Measurements from ENCODE around the gene USP22.
"Not testable (repeated sequence)": the region's sequence is repeated elsewhere in the genome, so short reads cannot be mapped to it uniquely, and the experiment has no call there.

The USP22 gene

GRCh38 chr17:21042458-21043295, at the start of gene USP22:
Gene USP22 (minus strand): TSS chr17:21043011. CDS start chr17:21042835, 176 bp downstream.
- peak in 1 of 2 donors; percentile 19 for DNase-seq (ENCODE audit: low read depth in 2 of 2)

GRCh38 chr17:21090902-21091618, 48.2 kb upstream of the USP22 start:
- DNase-seq (ENCODE audit: low read depth in 2 of 2) = no peak

GRCh38 chr17:21089933-21090901, 47.4 kb upstream of the USP22 start:
- DNase-seq (ENCODE audit: low read depth in 2 of 2) = no peak

GRCh38 chr17:21089145-21089544, 46.3 kb upstream of the USP22 start:
- DNase-seq (ENCODE audit: low read depth in 2 of 2) = no peak

- no peak for DNase-seq (ENCODE audit: low read depth in 2 of 2)
Observed at GRCh38 chr17:21085707-21086106, 42.9 kb upstream of the USP22 start.

GRCh38 chr17:21085280-21085679, 42.5 kb upstream of the USP22 start:
- DNase-seq (ENCODE audit: low read depth in 2 of 2) = not testable (repeated sequence)

- DNase-seq (ENCODE audit: low read depth in 2 of 2) = no peak
Observed at GRCh38 chr17:21082001-21082436, 39.2 kb upstream of the USP22 start.

GRCh38 chr17:21079196-21079595, 36.4 kb upstream of the USP22 start:
- DNase-seq (ENCODE audit: low read depth in 2 of 2) = no peak

- no peak for DNase-seq (ENCODE audit: low read depth in 2 of 2)
Observed at GRCh38 chr17:21078016-21078780, 35.4 kb upstream of the USP22 start.

GRCh38 chr17:21077281-21077680, 34.5 kb upstream of the USP22 start:
- no peak for DNase-seq (ENCODE audit: low read depth in 2 of 2)

- DNase-seq (ENCODE audit: low read depth in 2 of 2) = no peak
Observed at GRCh38 chr17:21076242-21076641, 33.4 kb upstream of the USP22 start.

- no peak for DNase-seq (ENCODE audit: low read depth in 2 of 2)
Observed at GRCh38 chr17:21075739-21076085, 32.9 kb upstream of the USP22 start.

GRCh38 chr17:21072745-21073197, 30.0 kb upstream of the USP22 start:
- no peak for DNase-seq (ENCODE audit: low read depth in 2 of 2)

GRCh38 chr17:21066394-21066793, 23.6 kb upstream of the USP22 start:
- no peak for DNase-seq (ENCODE audit: low read depth in 2 of 2)

- no peak for DNase-seq (ENCODE audit: low read depth in 2 of 2)
Observed at GRCh38 chr17:21061971-21062526, 19.2 kb upstream of the USP22 start.

- no peak for DNase-seq (ENCODE audit: low read depth in 2 of 2)
Observed at GRCh38 chr17:21061158-21061835, 18.5 kb upstream of the USP22 start.

GRCh38 chr17:21059761-21060160, 16.9 kb upstream of the USP22 start:
- DNase-seq (ENCODE audit: low read depth in 2 of 2) = no peak

- no peak for DNase-seq (ENCODE audit: low read depth in 2 of 2)
Observed at GRCh38 chr17:21058098-21058893, 15.5 kb upstream of the USP22 start.

GRCh38 chr17:21053056-21053455, 10.2 kb upstream of the USP22 start:
- DNase-seq (ENCODE audit: low read depth in 2 of 2) = not testable (repeated sequence)

Measured in stimulated activated CD8-positive, alpha-beta memory T cell treated with anti-CD3 and anti-CD28 coated beads, Interleukin-7, amount 100 ng/mL, for 1 hour (primary cell).